NCI-H187 treated with DMSO at 0.1 percent for 48 hours (cell line): Measurements from ENCODE around the gene PARP4.
"Not testable (repeated sequence)": the region's sequence is repeated elsewhere in the genome, so short reads cannot be mapped to it uniquely, and the experiment has no call there.

Experiments used
- DNase-seq: peaks from one replicate; lab custom pipeline; 2025; lab: John Stamatoyannopoulos, UW

PARP4 gene

DNA sequence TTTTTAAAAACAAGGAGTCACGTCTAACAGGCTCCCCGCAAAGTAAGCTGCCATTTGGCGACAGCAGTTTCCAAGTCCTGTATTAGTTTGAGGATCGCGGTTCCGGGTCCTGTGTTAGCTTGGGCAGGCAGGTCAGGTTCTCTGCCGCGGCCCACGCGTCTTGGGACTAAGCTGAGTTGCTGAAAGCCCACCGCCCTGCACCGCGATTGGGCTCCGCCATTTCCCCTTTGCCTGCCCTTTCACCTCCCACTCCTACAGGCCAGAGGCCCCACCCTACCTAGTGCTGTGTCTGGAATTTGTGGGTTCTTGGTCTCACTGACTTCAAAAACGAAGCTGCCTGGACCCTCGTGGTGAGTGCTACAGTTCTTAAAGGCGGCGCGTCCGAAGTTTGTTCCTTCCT lies 6.8 kb downstream of the PARP4 start:
- no peak for DNase-seq

- no peak for DNase-seq
Observed at GRCh38 chr13:24505256-24505655, 7.3 kb downstream of the PARP4 start.

- DNase-seq: no peak
Observed at GRCh38 chr13:24503379-24503696, 9.2 kb downstream of the PARP4 start.

GRCh38 chr13:24502533-24503378 lies 9.8 kb downstream of the PARP4 start:
- DNase-seq: no peak

DNA sequence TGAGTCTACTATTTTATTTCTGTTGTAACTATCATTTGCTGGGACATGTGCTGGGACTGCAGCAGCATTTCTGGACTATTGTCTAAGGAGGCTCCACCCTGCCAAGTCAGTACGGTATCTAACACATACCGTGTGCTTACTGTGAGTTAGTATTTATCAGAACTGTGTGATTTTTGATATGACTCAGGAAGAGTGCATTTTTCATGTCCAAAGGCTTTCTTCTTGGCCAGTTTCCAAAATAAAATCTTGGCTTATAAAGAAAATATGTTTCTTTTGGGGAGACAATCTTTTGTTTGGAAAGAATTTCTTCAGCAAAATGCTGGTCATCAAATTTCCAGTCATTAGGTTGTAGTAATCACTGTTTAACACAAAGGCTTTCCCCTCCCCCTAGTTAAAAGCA lies 11.6 kb downstream of the PARP4 start:
- no peak for DNase-seq

GRCh38 chr13:24497742-24498141 lies 14.8 kb downstream of the PARP4 start:
- no peak for DNase-seq

DNA sequence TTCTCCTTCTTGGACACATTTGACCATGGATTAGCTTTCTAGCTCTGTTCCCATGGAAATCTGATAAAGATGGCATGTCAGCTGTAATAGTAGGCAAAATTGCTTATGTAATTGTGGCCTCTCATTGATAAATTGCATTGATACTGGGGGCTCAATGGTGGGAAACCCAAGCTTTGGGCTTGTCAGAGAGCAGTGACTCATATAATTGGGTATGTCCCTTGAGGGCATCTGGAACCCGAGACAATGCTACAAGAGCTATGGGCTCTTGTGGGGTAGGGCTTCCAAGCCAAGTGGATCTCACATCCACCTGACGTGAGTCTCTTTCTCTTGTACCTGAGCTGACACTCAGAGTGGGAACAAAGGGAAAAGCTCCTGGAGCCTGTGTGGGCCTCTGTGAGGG lies 16.3 kb downstream of the PARP4 start:
- not testable (repeated sequence) for DNase-seq

GRCh38 chr13:24495151-24495729 lies 17.3 kb downstream of the PARP4 start:
- DNase-seq: no peak

GRCh38 chr13:24493356-24493755 lies 19.2 kb downstream of the PARP4 start:
- no peak for DNase-seq

DNA sequence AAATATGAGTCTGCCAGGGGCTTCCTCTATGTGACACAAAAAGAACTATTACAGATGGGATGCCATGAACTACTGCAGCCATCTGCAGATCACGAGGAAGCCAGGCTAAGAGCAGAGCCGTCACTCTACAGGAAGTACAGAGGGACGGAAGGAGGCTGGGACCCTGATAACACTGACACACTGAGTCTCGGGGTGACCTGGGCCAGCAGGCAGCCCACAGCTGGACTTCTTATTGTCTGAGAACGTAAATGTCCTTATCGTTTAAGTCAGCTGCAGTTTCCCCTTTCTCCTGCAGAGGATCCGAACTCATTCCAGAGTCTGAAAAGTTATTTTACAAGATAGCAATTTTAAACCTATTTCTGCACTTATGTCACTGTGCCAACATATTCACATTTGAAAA lies 20.7 kb downstream of the PARP4 start:
- no peak for DNase-seq

- no peak for DNase-seq
Observed at GRCh38 chr13:24489721-24490120, 22.9 kb downstream of the PARP4 start.

GRCh38 chr13:24488092-24488491 lies 24.5 kb downstream of the PARP4 start:
- DNase-seq: not testable (repeated sequence)

- DNase-seq: not testable (repeated sequence)
Observed at GRCh38 chr13:24486017-24486657, 26.4 kb downstream of the PARP4 start.

- no peak for DNase-seq
Observed at GRCh38 chr13:24473686-24474085, 38.9 kb downstream of the PARP4 start.

- DNase-seq: not testable (repeated sequence)
Observed at GRCh38 chr13:24472129-24472528, 40.4 kb downstream of the PARP4 start.

GRCh38 chr13:24463078-24463477 lies 49.5 kb downstream of the PARP4 start:
- DNase-seq: no peak

- DNase-seq: no peak
Observed at GRCh38 chr13:24460256-24460655, 52.3 kb downstream of the PARP4 start.

GRCh38 chr13:24459726-24460125 lies 52.9 kb downstream of the PARP4 start:
- no peak for DNase-seq

GRCh38 chr13:24459234-24459633 lies 53.3 kb downstream of the PARP4 start:
- DNase-seq: no peak

- DNase-seq: no peak
Observed at GRCh38 chr13:24458736-24459135, 53.8 kb downstream of the PARP4 start.

DNA sequence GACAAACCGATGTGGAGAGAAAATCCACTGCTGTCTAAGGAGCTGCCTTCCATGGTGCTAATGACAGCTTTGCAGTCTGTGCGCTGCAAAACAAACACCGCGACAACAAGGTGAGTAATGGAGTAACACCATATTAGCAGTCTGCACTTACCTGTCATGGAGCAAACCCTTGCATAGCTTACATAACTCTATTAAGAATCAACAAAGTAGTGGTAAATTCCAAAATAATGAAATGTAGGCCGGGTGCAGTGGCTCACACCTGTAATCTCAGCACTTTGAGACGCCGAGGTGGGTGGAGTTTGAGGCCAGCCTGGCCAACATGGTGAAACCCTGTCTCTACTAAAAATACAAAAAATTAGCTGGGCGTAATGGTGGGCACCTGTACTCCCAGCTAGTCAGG lies 56.2 kb downstream of the PARP4 start:
- no peak for DNase-seq

- DNase-seq: no peak
Observed at GRCh38 chr13:24454056-24454455, 58.5 kb downstream of the PARP4 start.

DNA sequence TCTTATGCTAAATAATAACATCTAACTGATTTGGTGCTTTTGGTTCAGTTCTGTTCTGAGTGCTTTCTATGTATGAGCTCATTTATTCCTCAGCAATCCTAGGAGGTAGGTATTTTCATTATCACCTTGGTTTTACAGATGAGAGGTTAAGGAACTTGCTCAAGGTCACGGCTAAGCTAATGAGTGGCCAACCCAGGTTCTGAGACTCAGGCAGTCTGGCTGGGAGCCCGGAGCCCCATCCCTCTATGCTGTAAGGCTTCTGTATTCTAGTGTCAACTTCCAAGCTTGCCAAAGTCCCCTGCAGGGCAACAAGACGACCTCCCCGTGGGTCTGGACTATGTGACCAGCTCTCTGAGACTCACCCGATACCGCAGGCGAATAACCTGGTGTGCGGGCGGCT lies 60.5 kb downstream of the PARP4 start:
- no peak for DNase-seq
